ENCODE results near the gene TTLL3.
"Not testable (repeated sequence)": the region's sequence is repeated elsewhere in the genome, so short reads cannot be mapped to it uniquely, and the experiment has no call there.

The TTLL3 gene

GRCh38 chr3:9848860-9849259 is 38.8 kb downstream of the TTLL3 start:
- TF ChIP-seq CTCF (IDR thresholded peaks at IDR 0.05; ENCODE audit: low read depth, low read length, missing control alignments), result peak; percentile 34
- DNase-seq (ENCODE audit: low read depth); H3K4me3 ChIP-seq (ENCODE audit: low read depth, low read length): not testable (repeated sequence)

- DNase-seq (ENCODE audit: low read depth); H3K4me3 ChIP-seq (ENCODE audit: low read depth, low read length): not testable (repeated sequence)
Observed at GRCh38 chr3:9851383-9851782, 41.3 kb downstream of the TTLL3 start.

GRCh38 chr3:9851926-9852325 is 41.9 kb downstream of the TTLL3 start:
- H3K4me3 ChIP-seq (ENCODE audit: low read depth, low read length); DNase-seq (ENCODE audit: low read depth): not testable (repeated sequence)

GRCh38 chr3:9852528-9852927 is 42.5 kb downstream of the TTLL3 start:
- no peak for DNase-seq (ENCODE audit: low read depth)
- no peak for TF ChIP-seq CTCF (IDR thresholded peaks at IDR 0.05; ENCODE audit: low read depth, low read length, missing control alignments)

GRCh38 chr3:9854291-9854940 is 44.4 kb downstream of the TTLL3 start:
- not testable (repeated sequence) for H3K4me3 ChIP-seq (ENCODE audit: low read depth, low read length); DNase-seq (ENCODE audit: low read depth)

More at GRCh38 chr3:9852528-9852927, 42.5 kb downstream of the TTLL3 start:
- no peak overlapping the region for H3K4me3 ChIP-seq (ENCODE audit: low read depth, low read length)

- no peak overlapping the region for H3K4me3 ChIP-seq (ENCODE audit: low read depth, low read length)
- no peak for TF ChIP-seq CTCF (IDR thresholded peaks at IDR 0.05; ENCODE audit: low read depth, low read length, missing control alignments)
- no peak for DNase-seq (ENCODE audit: low read depth)
Observed at GRCh38 chr3:9855594-9855993, 45.5 kb downstream of the TTLL3 start.

- no peak for DNase-seq (ENCODE audit: low read depth)
- no peak overlapping the region for H3K4me3 ChIP-seq (ENCODE audit: low read depth, low read length)
- TF ChIP-seq CTCF (IDR thresholded peaks at IDR 0.05; ENCODE audit: low read depth, low read length, missing control alignments), result no peak
Observed at GRCh38 chr3:9859530-9860025, 49.5 kb downstream of the TTLL3 start.

- TF ChIP-seq CTCF (IDR thresholded peaks at IDR 0.05; ENCODE audit: low read depth, low read length, missing control alignments), result no peak
- H3K4me3 ChIP-seq (ENCODE audit: low read depth, low read length), result no peak overlapping the region
- no peak for DNase-seq (ENCODE audit: low read depth)
Observed at GRCh38 chr3:9861201-9861600, 51.1 kb downstream of the TTLL3 start.

Measured in GM12864 (cell line).